Prostate gland (tissue), 2 donors: ENCODE results near the gene TBL3.

Source experiments
- POLR2AphosphoS5 ChIP-seq: sonication (generic); formaldehyde crosslinking; IDR thresholded peaks from one replicate; pipeline ENCODE4 v1.6.1; 2017; ENCODE audit warnings: antibody characterized with exemption
- TF ChIP-seq, protein P1 (sequence below), 4 experiments: fragments of 200-600 bp in 2 of 4; fragments of 450-650 bp in 2 of 4; sonication (generic) in 2 of 4; IDR thresholded peaks; 1 replicate in 3 of 4; 2 replicates in 1 of 4; pipeline ENCODE4 v1.5.1; 2016 to 2019; ENCODE audit warnings: antibody characterized with exemption in 4 of 4, mild to moderate bottlenecking in 2 of 4, moderate library complexity in 2 of 4

DNA sequence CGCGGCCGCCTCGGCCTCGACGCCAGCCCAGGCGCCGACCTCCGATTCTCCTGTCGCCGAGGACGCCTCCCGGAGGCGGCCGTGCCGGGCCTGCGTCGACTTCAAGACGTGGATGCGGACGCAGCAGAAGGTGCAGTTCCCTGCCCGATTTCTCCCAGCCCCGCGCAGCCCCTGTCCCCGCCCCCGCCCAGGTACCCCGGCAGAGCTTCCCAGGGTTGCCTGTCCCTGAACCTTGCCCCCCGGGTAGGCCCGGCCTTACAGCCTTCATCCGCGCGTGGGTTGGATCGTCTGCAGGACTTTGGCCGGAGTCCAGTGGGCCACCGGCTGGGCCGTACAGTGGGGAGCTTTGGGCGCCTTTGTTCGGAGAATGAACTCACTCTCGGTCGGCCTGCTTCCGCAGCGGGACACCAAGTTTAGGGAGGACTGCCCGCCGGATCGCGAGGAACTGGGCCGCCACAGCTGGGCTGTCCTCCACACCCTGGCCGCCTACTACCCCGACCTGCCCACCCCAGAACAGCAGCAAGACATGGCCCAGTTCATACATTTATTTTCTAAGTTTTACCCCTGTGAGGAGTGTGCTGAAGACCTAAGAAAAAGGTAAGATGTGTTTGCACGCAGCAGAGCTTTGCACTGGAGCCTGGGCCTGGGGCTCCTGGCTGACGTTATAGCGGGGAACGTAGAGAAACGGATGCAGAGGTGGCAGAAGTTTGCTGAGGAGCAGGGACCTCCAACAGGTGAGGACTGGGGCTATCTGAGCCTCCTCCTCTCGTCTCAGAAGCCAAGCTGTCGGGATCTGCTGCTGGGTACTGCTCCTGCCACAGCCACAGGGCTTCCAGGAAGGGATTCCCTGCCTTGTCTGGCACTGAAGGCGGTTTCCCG is 12.7 kb downstream of the TBL3 start:
- TF ChIP-seq, protein P1, sequence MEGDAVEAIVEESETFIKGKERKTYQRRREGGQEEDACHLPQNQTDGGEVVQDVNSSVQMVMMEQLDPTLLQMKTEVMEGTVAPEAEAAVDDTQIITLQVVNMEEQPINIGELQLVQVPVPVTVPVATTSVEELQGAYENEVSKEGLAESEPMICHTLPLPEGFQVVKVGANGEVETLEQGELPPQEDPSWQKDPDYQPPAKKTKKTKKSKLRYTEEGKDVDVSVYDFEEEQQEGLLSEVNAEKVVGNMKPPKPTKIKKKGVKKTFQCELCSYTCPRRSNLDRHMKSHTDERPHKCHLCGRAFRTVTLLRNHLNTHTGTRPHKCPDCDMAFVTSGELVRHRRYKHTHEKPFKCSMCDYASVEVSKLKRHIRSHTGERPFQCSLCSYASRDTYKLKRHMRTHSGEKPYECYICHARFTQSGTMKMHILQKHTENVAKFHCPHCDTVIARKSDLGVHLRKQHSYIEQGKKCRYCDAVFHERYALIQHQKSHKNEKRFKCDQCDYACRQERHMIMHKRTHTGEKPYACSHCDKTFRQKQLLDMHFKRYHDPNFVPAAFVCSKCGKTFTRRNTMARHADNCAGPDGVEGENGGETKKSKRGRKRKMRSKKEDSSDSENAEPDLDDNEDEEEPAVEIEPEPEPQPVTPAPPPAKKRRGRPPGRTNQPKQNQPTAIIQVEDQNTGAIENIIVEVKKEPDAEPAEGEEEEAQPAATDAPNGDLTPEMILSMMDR (IDR thresholded peaks at IDR 0.05), result no peak
- no peak for TF ChIP-seq POLR2AphosphoS5
